Tibial nerve (tissue), 4 donors: ENCODE data around the gene RRAS2. TPM values are rescaled to one million over a fixed set of nuclear protein-coding genes. Genes with fewer than 3 reads are reported as not detected.

ENCODE experiments used
- DNase-seq, 2 donors: peaks; one replicate each; pipeline ENCODE4 v3.0.0-alpha.2; 2019; ENCODE audit warnings: low spot score in 2 of 2
- H3K27ac ChIP-seq, 4 donors: fragments of 200-600 bp; sonication (generic) in 3 of 4; one replicate each; pipeline ENCODE4 v1.5.1; 2017 to 2019; ENCODE audit warnings: mild to moderate bottlenecking in 1 of 4
- H3K27me3 ChIP-seq, 2 donors: fragments of 200-600 bp; sonication (generic) in 1 of 2; one replicate each; pipeline versions ENCODE4 v1.5.1 to v1.6.0; 2017 to 2019
- H3K36me3 ChIP-seq, 3 donors: fragments of 200-600 bp; sonication (generic); one replicate each; pipeline ENCODE4 v1.5.1; 2018 to 2019
- H3K4me1 ChIP-seq, 4 donors: fragments of 200-600 bp; sonication (generic) in 3 of 4; one replicate each; pipeline ENCODE4 v1.5.1; 2017 to 2019
- H3K4me3 ChIP-seq, 4 donors: fragments of 200-600 bp; sonication (generic) in 3 of 4; one replicate each; pipeline ENCODE4 v1.5.1; 2017 to 2019; ENCODE audit warnings: mild to moderate bottlenecking in 1 of 4, moderate library complexity in 1 of 4
- H3K9me3 ChIP-seq, 4 donors: fragments of 200-600 bp; sonication (generic) in 3 of 4; one replicate each; pipeline ENCODE4 v1.5.1; 2017 to 2019
- EP300 ChIP-seq, 2 donors: sonication (generic); formaldehyde crosslinking; IDR thresholded peaks; one replicate each; pipeline ENCODE4 v1.6.1; 2017; ENCODE audit warnings: antibody characterized with exemption in 2 of 2, mild to moderate bottlenecking in 1 of 2
- POLR2A ChIP-seq, 2 donors: fragments of 450-650 bp; IDR thresholded peaks; one replicate each; pipeline ENCODE4 v1.6.1; 2017; ENCODE audit warnings: antibody characterized with exemption in 2 of 2, mild to moderate bottlenecking in 2 of 2, moderate library complexity in 2 of 2
- WGBS, 2 donors: methylation state at CpG; one replicate each; pipeline ENCODE4 v1.1.5; 2018; 5-methylcytosine and 5-hydroxymethylcytosine counted together
- total RNA-seq, 4 donors: library from RNA; depleted of rRNA; stranded (reverse); fragments of >200 nt; gene quantifications; one replicate each; pipeline ENCODE4 v1.1.0, GENCODE V29; 2016
- TF ChIP-seq, protein P1 (sequence below), 5 experiments: fragments of 200-600 bp in 3 of 5; fragments of 450-650 bp in 2 of 5; sonication (generic) in 3 of 5; IDR thresholded peaks; one replicate each; pipeline ENCODE4 v1.5.1; 2016 to 2019; ENCODE audit warnings: antibody characterized with exemption in 5 of 5, mild to moderate bottlenecking in 3 of 5, moderate library complexity in 2 of 5

RRAS2 gene
- total RNA-seq, 4 donors from 2014 or later, result 43.2 to 64.0 (median 46.8) TPM

DNA sequence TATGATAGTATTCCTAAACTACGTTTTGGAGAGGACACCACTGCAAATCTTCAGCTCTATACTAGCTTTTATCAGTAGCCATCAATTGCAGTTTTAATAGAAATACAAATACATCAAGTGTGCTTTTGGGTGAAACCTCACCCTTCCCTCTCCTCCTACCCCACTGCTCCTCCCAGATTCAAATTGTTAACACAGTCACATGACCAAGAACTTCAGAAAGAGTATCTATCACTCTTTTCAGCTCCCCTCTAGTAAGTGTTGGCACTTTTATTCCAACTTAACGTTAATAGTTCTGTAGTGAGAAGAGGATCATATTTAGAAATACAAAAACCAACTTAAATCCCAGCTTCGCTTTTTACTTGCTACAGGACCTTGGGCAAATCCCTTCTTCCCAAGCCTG, 17.0 kb downstream of the RRAS2 start:
- no peaks in the 10 kb centered on the region for H3K27me3 ChIP-seq
- peaks cover 0 to 3% (median 0%) of the 10 kb centered on the region in 4 donors for H3K4me1 ChIP-seq
- TF ChIP-seq POLR2A (IDR thresholded peaks at IDR 0.05), result no peak
- no peak for TF ChIP-seq EP300 (IDR thresholded peaks at IDR 0.05)
- TF ChIP-seq, protein P1, sequence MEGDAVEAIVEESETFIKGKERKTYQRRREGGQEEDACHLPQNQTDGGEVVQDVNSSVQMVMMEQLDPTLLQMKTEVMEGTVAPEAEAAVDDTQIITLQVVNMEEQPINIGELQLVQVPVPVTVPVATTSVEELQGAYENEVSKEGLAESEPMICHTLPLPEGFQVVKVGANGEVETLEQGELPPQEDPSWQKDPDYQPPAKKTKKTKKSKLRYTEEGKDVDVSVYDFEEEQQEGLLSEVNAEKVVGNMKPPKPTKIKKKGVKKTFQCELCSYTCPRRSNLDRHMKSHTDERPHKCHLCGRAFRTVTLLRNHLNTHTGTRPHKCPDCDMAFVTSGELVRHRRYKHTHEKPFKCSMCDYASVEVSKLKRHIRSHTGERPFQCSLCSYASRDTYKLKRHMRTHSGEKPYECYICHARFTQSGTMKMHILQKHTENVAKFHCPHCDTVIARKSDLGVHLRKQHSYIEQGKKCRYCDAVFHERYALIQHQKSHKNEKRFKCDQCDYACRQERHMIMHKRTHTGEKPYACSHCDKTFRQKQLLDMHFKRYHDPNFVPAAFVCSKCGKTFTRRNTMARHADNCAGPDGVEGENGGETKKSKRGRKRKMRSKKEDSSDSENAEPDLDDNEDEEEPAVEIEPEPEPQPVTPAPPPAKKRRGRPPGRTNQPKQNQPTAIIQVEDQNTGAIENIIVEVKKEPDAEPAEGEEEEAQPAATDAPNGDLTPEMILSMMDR (IDR thresholded peaks at IDR 0.05), result no peak
- no peak for DNase-seq
- no peak overlapping the region for H3K27ac ChIP-seq
- no peak overlapping the region for H3K4me3 ChIP-seq
- WGBS, 2 donors, result 61 to 71% methylated on average over 3 of the region's 3 CpGs
- H3K36me3 ChIP-seq, result no peaks in the 10 kb centered on the region
- H3K9me3 ChIP-seq, result peaks cover 0 to 4% (median 0%) of the 10 kb centered on the region in 4 donors

DNA sequence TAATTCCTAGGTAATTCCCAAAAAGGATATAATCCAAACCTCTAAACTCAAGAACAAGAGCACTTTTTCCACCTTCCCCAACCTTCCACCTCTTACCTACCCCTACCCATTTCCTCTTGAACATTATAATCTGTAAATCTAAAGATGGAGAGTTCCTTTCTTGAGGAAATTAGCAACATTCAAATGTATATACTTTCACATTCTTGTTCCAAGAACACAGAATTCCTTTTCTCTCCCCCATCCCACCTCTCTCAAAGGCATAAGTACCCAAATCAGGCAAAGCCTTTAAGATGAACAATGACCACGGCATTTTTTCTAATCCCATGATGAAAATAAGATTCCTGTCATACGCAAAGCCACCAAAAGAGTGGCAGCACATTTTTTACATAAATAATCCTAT, 18.3 kb downstream of the RRAS2 start:
- TF ChIP-seq EP300 (IDR thresholded peaks at IDR 0.05), result no peak
- TF ChIP-seq POLR2A (IDR thresholded peaks at IDR 0.05), result no peak
- TF ChIP-seq, protein P1 (IDR thresholded peaks at IDR 0.05), result no peak
- peaks cover 0 to 3% (median 0%) of the 10 kb centered on the region in 4 donors for H3K4me1 ChIP-seq
- H3K27me3 ChIP-seq, result no peaks in the 10 kb centered on the region
- H3K36me3 ChIP-seq, result no peaks in the 10 kb centered on the region
- H3K4me3 ChIP-seq, result no peak overlapping the region
- H3K9me3 ChIP-seq, result peaks cover 0 to 12% (median 4%) of the 10 kb centered on the region in 4 donors
- H3K27ac ChIP-seq, result no peak overlapping the region
- no peak for DNase-seq
- 62 to 68% methylated on average over 2 of the region's 2 CpGs for whole genome bisulfite sequencing, 2 donors

DNA sequence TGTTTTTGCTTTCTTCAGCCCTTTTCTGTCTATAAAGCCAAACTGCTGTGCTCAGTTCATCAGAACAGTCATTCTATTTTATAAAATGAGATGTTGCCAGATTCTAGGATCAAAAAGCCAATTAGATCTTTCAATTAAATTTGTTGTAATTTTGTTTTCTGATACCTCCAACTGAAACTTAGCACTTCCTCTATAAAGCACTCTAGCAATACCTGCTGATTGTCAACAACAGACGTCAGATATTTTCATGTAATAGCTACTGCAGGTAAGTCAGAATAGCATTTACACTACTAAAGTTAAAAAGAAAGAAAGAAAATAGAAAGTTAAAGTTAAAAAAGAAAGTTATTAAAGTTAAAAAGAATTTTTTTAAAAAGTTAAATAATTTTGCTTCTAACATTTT, 19.6 kb downstream of the RRAS2 start:
- no peak for TF ChIP-seq EP300 (IDR thresholded peaks at IDR 0.05)
- TF ChIP-seq, protein P1 (IDR thresholded peaks at IDR 0.05), result no peak
- H3K27ac ChIP-seq, result no peak overlapping the region
- DNase-seq, result no peak
- peaks cover 0 to 3% (median 0%) of the 10 kb centered on the region in 4 donors for H3K4me1 ChIP-seq
- no peaks in the 10 kb centered on the region for H3K36me3 ChIP-seq
- WGBS, 2 donors, result 87 to 94% methylated on average over 1 of the region's 1 CpG
- H3K9me3 ChIP-seq, result peaks cover 0 to 12% (median 4%) of the 10 kb centered on the region in 4 donors
- H3K27me3 ChIP-seq, result no peaks in the 10 kb centered on the region
- no peak overlapping the region for H3K4me3 ChIP-seq

DNA sequence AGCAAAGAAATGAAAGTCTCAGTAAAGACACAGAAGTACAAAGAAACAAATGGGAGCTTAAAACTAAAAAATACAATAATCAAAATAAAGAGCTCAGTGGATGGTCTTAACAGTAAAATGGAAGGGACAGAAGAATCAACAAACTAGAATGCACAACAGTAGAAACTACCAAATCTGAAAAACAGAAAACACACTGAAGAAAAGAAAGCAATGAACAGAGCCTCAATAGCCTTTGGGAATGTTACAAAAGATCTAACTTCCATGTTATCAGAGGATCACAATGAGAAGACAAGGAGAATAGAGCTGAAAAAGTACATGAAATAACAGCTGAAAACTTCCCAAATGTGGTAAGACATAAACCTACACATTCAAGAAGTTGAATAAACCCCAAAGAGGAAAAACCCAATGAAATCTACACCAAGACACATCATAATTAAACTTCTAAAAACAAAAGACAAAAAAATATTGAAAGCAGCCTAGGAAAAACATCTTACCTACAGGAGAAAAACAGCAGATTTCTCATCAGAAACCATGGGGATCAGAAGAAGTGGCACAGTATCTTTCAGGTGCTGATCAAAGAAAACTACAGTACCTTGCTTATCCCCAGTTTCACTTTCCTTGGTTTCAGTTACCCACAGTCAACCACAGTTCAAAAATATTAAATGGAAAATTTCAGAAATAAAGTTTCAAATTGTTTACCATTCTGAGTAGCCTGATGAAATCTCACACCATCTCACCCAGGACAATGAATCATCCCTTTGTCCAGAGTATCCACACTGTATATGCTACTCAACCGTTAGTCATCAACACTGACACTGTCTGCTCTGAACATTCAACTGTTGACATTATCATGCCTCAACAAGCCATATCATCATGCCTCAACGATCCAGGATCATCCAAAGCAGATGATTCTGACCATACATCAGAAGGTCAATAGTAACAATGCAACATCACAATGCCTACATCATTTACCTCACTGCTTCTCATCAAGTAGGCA, 22.2 kb downstream of the RRAS2 start:
- H3K9me3 ChIP-seq, result peaks cover 0 to 12% (median 4%) of the 10 kb centered on the region in 4 donors
- no peak for TF ChIP-seq EP300 (IDR thresholded peaks at IDR 0.05)
- TF ChIP-seq, protein P1 (IDR thresholded peaks at IDR 0.05), result no peak
- TF ChIP-seq POLR2A (IDR thresholded peaks at IDR 0.05), result no peak
- no peaks in the 10 kb centered on the region for H3K27me3 ChIP-seq
- H3K36me3 ChIP-seq, result no peaks in the 10 kb centered on the region
- WGBS, 2 donors, result 65% methylated on average over 2 of the region's 2 CpGs
- no peak overlapping the region for H3K27ac ChIP-seq
- H3K4me3 ChIP-seq, result no peak overlapping the region
- H3K4me1 ChIP-seq, result no peaks in the 10 kb centered on the region
- no peak for DNase-seq

DNA sequence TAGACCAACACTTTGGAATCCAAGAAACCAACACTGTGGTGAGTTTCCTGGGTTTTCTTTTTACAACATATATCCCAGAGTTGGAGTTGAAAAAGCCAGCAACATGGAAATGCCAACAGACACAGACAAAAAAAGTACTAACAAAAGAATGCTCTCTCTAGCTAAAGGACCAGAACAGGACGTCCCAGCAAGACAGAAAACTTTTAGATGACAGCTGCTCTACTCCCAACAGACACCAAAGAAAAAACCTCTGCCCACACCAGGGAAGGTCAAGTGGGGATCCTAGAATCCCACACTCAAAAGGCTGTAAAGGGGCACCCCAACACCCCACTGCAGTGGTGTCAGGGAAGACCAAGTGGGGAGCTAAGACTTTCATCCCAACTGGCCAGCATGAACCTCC, 23.3 kb downstream of the RRAS2 start:
- Histone ChIP-seq H3K27me3 (no peaks in the 10 kb centered on the region), H3K27ac (no peak overlapping the region), H3K9me3 (peaks cover 0 to 12% (median 4%) of the 10 kb centered on the region in 4 donors), H3K36me3 (no peaks in the 10 kb centered on the region), H3K4me3 (no peak overlapping the region), H3K4me1 (no peaks in the 10 kb centered on the region)
- WGBS, 2 donors, result 26 to 38% methylated on average over 1 of the region's 1 CpG
- TF ChIP-seq POLR2A (IDR thresholded peaks at IDR 0.05) (no peak), EP300 (IDR thresholded peaks at IDR 0.05) (no peak)
- TF ChIP-seq, protein P1 (IDR thresholded peaks at IDR 0.05), result no peak
- no peak for DNase-seq
